Fibroblast of mammary gland (primary cell): ENCODE data around the gene DUSP8.

Experiments used
- DNase-seq: peaks from one replicate; pipeline ENCODE4 v3.0.0-alpha.2; 2010; ENCODE audit warnings: low read depth
- H3K4me3 ChIP-seq: 2 replicates; pipeline ENCODE4 v1.5.1; 2011; ENCODE audit warnings: low read depth, mild to moderate bottlenecking, low read length, moderate library complexity; ENCODE audit not compliant: control insufficient read depth
- CTCF ChIP-seq: conservative IDR thresholded peaks from 2 replicates; pipeline ENCODE4 v1.5.1; 2011; ENCODE audit warnings: low read depth, low read length, inconsistent platforms; ENCODE audit not compliant: control insufficient read depth, insufficient read depth

DUSP8 gene

DNA sequence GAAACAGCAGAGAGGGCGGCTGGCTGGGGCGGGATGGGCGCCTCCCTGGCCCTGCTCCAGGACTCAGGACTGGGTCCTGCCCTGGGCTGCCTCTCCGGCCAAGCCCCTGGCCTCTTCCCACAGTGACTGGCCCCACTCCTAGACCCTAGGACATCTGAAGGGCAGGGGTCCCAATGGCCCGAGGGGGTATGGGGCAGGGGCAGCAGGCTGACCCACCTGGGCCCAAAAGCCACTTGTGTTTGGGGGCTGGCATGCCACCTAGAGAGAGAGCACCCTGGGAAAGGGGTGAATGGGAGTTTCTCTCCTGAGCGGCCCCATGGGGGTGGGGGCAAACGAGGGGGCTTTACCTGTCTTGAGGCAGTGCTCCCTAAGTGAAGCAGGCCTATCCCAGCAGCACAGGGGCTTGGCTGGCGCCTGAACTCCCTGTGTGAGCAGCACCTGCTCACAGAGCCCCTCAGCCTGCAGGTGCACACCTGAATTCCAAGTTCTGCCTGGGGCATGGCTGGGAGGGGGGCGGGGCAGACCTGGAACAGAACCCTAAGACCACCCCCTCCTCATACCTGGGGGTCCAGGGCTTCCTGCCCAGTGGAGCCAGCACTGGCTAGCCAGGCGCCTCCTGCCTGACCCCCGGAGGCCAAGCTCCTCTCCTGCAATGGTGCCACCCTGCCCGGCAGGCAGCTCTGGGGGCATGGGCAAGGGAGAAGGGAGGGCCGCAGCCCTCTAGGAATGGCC, 16.9 kb downstream of the DUSP8 start:
- TF ChIP-seq CTCF, result no peak
- no peak overlapping the region for H3K4me3 ChIP-seq
- no peak for DNase-seq

DNA sequence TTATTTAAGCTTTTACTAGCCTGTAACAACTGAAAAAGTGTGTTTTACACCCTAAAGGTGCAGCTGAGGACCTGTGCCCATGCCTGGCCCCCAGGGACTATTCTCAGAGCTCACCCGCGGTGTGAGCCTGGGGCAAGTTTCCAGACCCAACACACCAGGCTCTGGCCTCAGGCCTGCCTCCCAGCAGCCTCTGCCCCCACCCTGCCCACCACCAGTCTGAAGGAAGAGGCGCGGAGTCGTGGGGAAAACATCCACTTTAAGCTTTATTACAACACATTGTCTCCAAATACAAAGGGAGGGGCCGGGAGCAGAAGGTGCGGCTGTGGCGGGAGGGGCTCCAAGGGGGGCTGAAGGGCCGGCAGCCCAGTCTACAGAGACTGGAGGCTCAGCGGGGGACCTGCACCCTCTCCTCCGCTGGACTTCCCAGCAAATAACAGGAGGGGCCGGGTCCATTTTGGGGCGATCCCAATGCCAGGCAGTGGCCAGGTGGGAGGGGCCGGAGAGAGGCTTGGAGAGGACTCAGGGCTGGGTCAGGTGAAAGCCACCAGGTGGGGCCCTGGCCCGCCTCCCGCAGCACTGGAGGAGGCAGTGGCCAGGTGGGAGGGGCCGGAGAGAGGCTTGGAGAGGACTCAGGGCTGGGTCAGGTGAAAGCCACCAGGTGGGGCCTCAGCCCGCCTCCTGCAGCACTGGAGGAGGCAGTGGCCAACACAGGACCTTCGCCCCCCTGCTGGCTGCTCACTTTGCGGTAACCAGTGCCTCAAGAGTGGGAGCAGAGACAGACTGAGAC, 18.1 kb downstream of the DUSP8 start:
- no peak overlapping the region for H3K4me3 ChIP-seq
- no peak for TF ChIP-seq CTCF
- DNase-seq, result no peak

DNA sequence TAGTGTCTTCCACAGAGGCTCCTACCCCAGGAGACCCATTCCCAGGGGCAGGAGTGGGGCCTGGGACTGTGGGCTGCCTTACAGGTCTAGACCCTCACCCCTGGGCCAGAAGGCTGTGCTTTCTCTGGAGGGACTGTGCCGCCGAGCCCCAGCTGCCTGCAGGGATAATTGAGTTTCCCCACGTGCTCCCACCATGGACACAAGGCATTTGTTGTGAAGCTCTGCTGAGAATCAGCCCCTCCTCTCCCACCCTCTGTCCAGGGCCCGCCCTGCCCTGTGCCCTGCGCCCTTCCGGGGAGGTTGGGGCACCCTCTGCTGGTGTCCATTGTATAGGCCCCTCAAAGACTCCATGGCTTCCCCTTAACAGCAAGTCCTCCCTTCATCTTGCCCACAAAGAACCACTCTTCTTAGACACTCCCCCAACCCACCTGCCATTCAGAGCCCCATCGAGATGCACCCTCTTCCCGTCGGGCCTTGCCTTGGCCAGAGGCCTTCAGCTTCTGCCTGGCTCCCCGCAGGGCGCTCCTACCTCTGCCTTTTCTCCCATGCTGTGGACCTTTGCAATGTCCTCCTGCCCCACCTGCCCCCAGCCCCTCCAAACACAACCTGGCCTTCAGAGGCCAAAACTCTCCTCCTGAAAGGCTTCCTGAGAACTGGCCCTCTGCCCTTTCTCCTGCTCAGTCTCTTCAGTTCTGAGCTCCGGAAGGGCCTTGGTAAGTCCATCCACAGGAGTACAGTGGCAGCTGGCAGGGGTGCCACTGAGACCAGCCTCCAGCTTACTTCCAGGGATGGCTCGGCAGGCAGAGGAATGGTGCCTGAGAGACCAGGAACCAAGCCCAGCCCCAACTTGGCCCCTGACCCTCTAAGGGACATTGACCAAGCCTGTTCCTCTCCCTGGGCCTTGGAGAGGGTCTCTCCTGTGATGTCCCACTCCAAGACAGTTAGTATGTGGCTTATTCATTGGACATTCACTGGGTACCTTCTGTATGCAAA, 22.4 kb downstream of the DUSP8 start:
- DNase-seq, result no peak
- no peak for TF ChIP-seq CTCF
- H3K4me3 ChIP-seq, result no peak overlapping the region

DNA sequence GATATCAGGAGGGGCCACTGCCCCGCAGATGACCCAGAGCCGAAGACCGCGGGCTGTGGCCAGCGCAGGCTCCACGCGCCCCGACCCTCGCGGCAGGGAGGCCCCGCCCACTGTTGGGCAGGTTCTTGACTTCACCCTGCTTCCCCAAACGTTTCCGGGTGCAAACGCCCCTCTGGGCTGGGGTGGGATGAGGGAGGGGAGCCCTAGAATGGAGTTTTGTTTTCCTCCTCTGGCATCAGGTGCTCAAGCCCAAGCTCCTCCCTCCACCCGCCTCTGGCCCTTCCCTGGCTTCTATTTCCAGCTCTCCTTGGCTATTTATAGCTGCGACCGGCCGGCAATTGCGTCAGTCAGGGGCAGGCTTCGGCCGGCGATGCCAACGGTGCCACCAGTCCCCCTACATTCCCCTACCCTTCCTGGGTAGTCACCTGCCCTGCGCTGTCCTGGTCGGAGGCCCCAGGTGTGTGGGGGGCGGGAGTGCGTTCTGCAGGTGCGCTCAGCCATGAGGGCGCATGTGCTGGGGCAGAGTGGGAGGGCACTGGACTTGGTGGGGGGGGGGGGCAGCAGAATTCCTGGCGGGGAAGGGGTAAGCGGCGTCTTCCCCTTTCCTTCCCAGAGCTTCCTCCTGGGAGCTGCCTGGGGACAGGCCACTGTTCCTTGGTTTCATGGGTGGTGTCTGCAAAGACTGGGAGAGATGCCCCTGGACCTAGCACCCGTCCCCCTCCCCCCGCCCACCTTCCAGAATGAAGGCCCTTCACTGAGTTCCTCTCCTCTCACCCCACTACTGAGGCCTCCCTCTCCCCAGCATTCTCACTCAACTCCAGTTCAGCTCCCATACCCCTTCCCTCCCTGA, 23.6 kb downstream of the DUSP8 start:
- peak; percentile 10 for DNase-seq
- TF ChIP-seq CTCF, result no peak
- no peak overlapping the region for H3K4me3 ChIP-seq

- no peak for DNase-seq
- no peak for TF ChIP-seq CTCF
- H3K4me3 ChIP-seq, result no peak overlapping the region
Measured at GRCh38 chr11:1547467-1548098, 24.5 kb downstream of the DUSP8 start.
